HEK293 (cell line): ENCODE results near the gene KIAA0513.

Source experiments
- CTCF ChIA-PET: fragments of 350-600 bp; formaldehyde crosslinking; extraction: SDS; loops from one replicate; lab custom pipeline; 2021; ENCODE audit warnings: antibody characterized with exemption; lab: Yijun Ruan, JAX
- POLR2A ChIA-PET: fragments of 300-600 bp; formaldehyde crosslinking; extraction: SDS; loops from one replicate; lab custom pipeline; 2020; ENCODE audit warnings: antibody characterized with exemption, inconsistent platforms; lab: Yijun Ruan, JAX
- H3K27ac ChIP-seq: fragments of 200-500 bp; sonication (Bioruptor generic); 2 replicates; pipeline ENCODE4 v1.5.1; 2014; ENCODE audit warnings: low read depth, low read length, control low read depth, inconsistent platforms; ENCODE audit errors: extremely low read depth
- H3K36me3 ChIP-seq, 2 experiments: fragments of 200-500 bp in 1 of 2; sonication (Bioruptor generic) in 1 of 2; 1 replicate in 1 of 2; 2 replicates in 1 of 2; pipeline ENCODE4 v1.5.1; 2014 to 2017; ENCODE audit warnings: inconsistent platforms in 2 of 2, low read length in 2 of 2; ENCODE audit not compliant: control insufficient read depth in 2 of 2, insufficient read depth in 1 of 2
- H3K4me1 ChIP-seq: fragments of 200-500 bp; sonication (Bioruptor generic); 2 replicates; pipeline ENCODE4 v1.5.1; 2014; ENCODE audit warnings: mild to moderate bottlenecking, low read length, inconsistent platforms; ENCODE audit not compliant: control insufficient read depth, insufficient read depth
- H3K4me3 ChIP-seq: 2 replicates; pipeline ENCODE4 v1.5.1; 2011; ENCODE audit warnings: low read depth, mild to moderate bottlenecking, control low read depth, low read length, moderate library complexity
- H3K9me3 ChIP-seq: fragments of 200-500 bp; sonication (Bioruptor generic); 2 replicates; pipeline ENCODE4 v1.5.1; 2014; ENCODE audit warnings: low read depth, low read length, inconsistent platforms; ENCODE audit not compliant: control insufficient read depth, insufficient read depth
- CTCF ChIP-seq: fragments of 450-650 bp; formaldehyde crosslinking; IDR thresholded peaks from 2 replicates; pipeline ENCODE4 v1.5.1; 2016; ENCODE audit warnings: missing biosample characterization, missing genetic modification characterization
- ELK4 ChIP-seq: IDR thresholded peaks from 2 replicates; pipeline ENCODE4 v1.6.1; 2011; ENCODE audit warnings: mild to moderate bottlenecking, low read depth, low read length, borderline replicate concordance
- SCRT2 ChIP-seq: fragments of 450-650 bp; formaldehyde crosslinking; IDR thresholded peaks from 2 replicates; pipeline ENCODE4 v1.5.1; 2016; ENCODE audit warnings: missing biosample characterization, missing genetic modification characterization
- ZBTB17 ChIP-seq: fragments of 450-650 bp; formaldehyde crosslinking; IDR thresholded peaks from 2 replicates; pipeline ENCODE4 v1.5.1; 2016; ENCODE audit warnings: missing biosample characterization, missing genetic modification characterization
- ZBTB20 ChIP-seq: fragments of 450-650 bp; formaldehyde crosslinking; IDR thresholded peaks from 2 replicates; pipeline ENCODE4 v1.5.1; 2016; ENCODE audit warnings: missing biosample characterization, missing genetic modification characterization
- ZFHX2 ChIP-seq: fragments of 450-650 bp; formaldehyde crosslinking; conservative IDR thresholded peaks from 2 replicates; pipeline ENCODE4 v1.5.1; 2016; ENCODE audit warnings: missing biosample characterization, missing genetic modification characterization
- ZIC2 ChIP-seq: fragments of 450-650 bp; formaldehyde crosslinking; IDR thresholded peaks from 2 replicates; pipeline ENCODE4 v1.5.1; 2016; ENCODE audit warnings: missing biosample characterization, missing genetic modification characterization
- ZNF10 ChIP-seq: fragments of 450-650 bp; formaldehyde crosslinking; IDR thresholded peaks from 2 replicates; pipeline ENCODE4 v1.5.1; 2017; ENCODE audit warnings: missing biosample characterization, missing genetic modification characterization
- ZNF133 ChIP-seq: fragments of 450-650 bp; formaldehyde crosslinking; IDR thresholded peaks from 2 replicates; pipeline ENCODE4 v1.5.1; 2016; ENCODE audit warnings: missing biosample characterization, missing genetic modification characterization
- ZNF16 ChIP-seq: fragments of 450-650 bp; formaldehyde crosslinking; IDR thresholded peaks from 2 replicates; pipeline ENCODE4 v1.5.1; 2016; ENCODE audit warnings: low read depth, missing biosample characterization, missing genetic modification characterization
- ZNF324 ChIP-seq: fragments of 450-650 bp; formaldehyde crosslinking; IDR thresholded peaks from 2 replicates; pipeline ENCODE4 v1.5.1; 2016; ENCODE audit warnings: missing biosample characterization, missing genetic modification characterization
- ZNF426 ChIP-seq: fragments of 450-650 bp; formaldehyde crosslinking; IDR thresholded peaks from 2 replicates; pipeline ENCODE4 v1.5.1; 2017; ENCODE audit warnings: missing biosample characterization, missing genetic modification characterization, mild to moderate bottlenecking, inconsistent platforms, moderate library complexity
- ZNF433 ChIP-seq: fragments of 450-650 bp; formaldehyde crosslinking; IDR thresholded peaks from 2 replicates; pipeline ENCODE4 v1.5.1; 2016; ENCODE audit warnings: missing biosample characterization, missing genetic modification characterization, low read depth
- ZNF529 ChIP-seq: fragments of 450-650 bp; formaldehyde crosslinking; IDR thresholded peaks from 2 replicates; pipeline ENCODE4 v1.5.1; 2017; ENCODE audit warnings: missing genetic modification characterization, missing biosample characterization; ENCODE audit not compliant: insufficient replicate concordance
- ZNF555 ChIP-seq: fragments of 450-650 bp; formaldehyde crosslinking; conservative IDR thresholded peaks from 2 replicates; pipeline ENCODE4 v1.5.1; 2017; ENCODE audit warnings: missing biosample characterization, mild to moderate bottlenecking, missing genetic modification characterization, inconsistent platforms
- ZNF558 ChIP-seq: fragments of 450-650 bp; formaldehyde crosslinking; IDR thresholded peaks from 2 replicates; pipeline ENCODE4 v1.5.1; 2016; ENCODE audit warnings: missing biosample characterization, missing genetic modification characterization
- ZNF626 ChIP-seq: fragments of 450-650 bp; sonication (Bioruptor Pico); formaldehyde crosslinking; IDR thresholded peaks from 2 replicates; pipeline ENCODE4 v1.5.1; 2018; ENCODE audit warnings: missing biosample characterization, missing genetic modification characterization, inconsistent platforms
- ZNF654 ChIP-seq: fragments of 450-650 bp; formaldehyde crosslinking; IDR thresholded peaks from 2 replicates; pipeline ENCODE4 v1.5.1; 2016; ENCODE audit warnings: low read depth, missing biosample characterization, missing genetic modification characterization
- ZNF747 ChIP-seq: fragments of 450-650 bp; formaldehyde crosslinking; IDR thresholded peaks from 2 replicates; pipeline ENCODE4 v1.5.1; 2016; ENCODE audit warnings: missing biosample characterization, missing genetic modification characterization
- ZNF830 ChIP-seq: fragments of 450-650 bp; IDR thresholded peaks from 2 replicates; pipeline ENCODE4 v1.5.0; 2018; ENCODE audit warnings: missing biosample characterization, missing genetic modification characterization, low read depth, mild to moderate bottlenecking, moderate library complexity
- TF ChIP-seq, protein P1 (sequence below): fragments of 450-650 bp; formaldehyde crosslinking; IDR thresholded peaks from 2 replicates; pipeline ENCODE4 v1.5.1; 2016; ENCODE audit warnings: missing biosample characterization, missing genetic modification characterization
- TF ChIP-seq, protein P2 (sequence below): fragments of 450-650 bp; formaldehyde crosslinking; IDR thresholded peaks from 2 replicates; pipeline ENCODE4 v1.5.1; 2016; ENCODE audit warnings: missing biosample characterization, missing genetic modification characterization
- TF ChIP-seq, protein P3 (sequence below): fragments of 450-650 bp; formaldehyde crosslinking; IDR thresholded peaks from 2 replicates; pipeline ENCODE4 v1.5.1; 2016; ENCODE audit warnings: missing biosample characterization, missing genetic modification characterization
- TF ChIP-seq, protein P4 (sequence below): sonication (generic); formaldehyde crosslinking; IDR thresholded peaks from 2 replicates; pipeline ENCODE4 v1.8.1; 2022; ENCODE audit warnings: mild to moderate bottlenecking, moderate library complexity, missing genetic modification reagents

The KIAA0513 gene

GRCh38 chr16:84990782-84991181, 36.8 kb upstream of the KIAA0513 start (continued):
- TF ChIP-seq ZNF426 (tag by site-specific recombination) = no peak
- TF ChIP-seq, protein P1, sequence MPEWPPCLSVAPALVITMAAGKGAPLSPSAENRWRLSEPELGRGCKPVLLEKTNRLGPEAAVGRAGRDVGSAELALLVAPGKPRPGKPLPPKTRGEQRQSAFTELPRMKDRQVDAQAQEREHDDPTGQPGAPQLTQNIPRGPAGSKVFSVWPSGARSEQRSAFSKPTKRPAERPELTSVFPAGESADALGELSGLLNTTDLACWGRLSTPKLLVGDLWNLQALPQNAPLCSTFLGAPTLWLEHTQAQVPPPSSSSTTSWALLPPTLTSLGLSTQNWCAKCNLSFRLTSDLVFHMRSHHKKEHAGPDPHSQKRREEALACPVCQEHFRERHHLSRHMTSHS (tag by site-specific recombination) = no peak
- TF ChIP-seq SCRT2 (tag by site-specific recombination) = no peak
- no peak for TF ChIP-seq ZNF626 (tag by site-specific recombination)
- no peak for TF ChIP-seq ZNF830
- TF ChIP-seq, all 188 proteins: peak for 0

DNA sequence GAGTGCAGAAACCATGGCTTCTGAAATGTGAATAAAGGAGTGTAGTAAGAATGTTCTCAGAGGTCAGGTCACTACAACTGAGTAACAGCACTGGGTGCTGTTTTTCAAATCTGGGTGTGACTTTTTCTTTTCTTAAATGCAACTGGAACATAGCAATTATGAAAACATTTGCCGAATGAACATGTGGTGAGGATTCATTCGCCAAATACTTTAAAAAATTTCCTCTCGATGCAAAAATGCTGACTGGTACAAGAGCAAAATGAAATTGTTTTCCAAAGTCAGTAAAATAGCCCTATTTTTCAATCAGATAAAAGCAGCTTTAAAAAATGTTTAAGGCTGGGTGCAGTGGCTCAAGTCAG, 34.9 kb upstream of the KIAA0513 start:
- no peak overlapping the region for H3K27ac ChIP-seq
- peaks cover 5% of the 10 kb centered on the region; the same call in 1 of the 2 replicates for H3K4me1 ChIP-seq
- ChIA-PET POLR2A (no interaction called here), CTCF (interaction anchor here (0.7 kb wide), 1 partner anchor 20 kb away, joined by 3 read pairs; no protein-coding TSS in a partner anchor)
- TF ChIP-seq ZNF133 (tag by site-specific recombination) (no peak), ZNF529 (tag by site-specific recombination) (no peak), ZFHX2 (tag by site-specific recombination) (no peak), ZNF654 (no peak), ZNF10 (tag by site-specific recombination) (no peak), ZNF558 (no peak), ELK4 (no peak), ZBTB20 (tag by site-specific recombination) (no peak), ZIC2 (tag by site-specific recombination) (no peak), ZNF555 (no peak), ZNF433 (tag by site-specific recombination) (no peak), ZNF747 (tag by site-specific recombination) (no peak), ZNF16 (no peak), ZBTB17 (tag by site-specific recombination) (no peak), ZNF324 (no peak), CTCF (no peak)
- TF ChIP-seq, protein P2, sequence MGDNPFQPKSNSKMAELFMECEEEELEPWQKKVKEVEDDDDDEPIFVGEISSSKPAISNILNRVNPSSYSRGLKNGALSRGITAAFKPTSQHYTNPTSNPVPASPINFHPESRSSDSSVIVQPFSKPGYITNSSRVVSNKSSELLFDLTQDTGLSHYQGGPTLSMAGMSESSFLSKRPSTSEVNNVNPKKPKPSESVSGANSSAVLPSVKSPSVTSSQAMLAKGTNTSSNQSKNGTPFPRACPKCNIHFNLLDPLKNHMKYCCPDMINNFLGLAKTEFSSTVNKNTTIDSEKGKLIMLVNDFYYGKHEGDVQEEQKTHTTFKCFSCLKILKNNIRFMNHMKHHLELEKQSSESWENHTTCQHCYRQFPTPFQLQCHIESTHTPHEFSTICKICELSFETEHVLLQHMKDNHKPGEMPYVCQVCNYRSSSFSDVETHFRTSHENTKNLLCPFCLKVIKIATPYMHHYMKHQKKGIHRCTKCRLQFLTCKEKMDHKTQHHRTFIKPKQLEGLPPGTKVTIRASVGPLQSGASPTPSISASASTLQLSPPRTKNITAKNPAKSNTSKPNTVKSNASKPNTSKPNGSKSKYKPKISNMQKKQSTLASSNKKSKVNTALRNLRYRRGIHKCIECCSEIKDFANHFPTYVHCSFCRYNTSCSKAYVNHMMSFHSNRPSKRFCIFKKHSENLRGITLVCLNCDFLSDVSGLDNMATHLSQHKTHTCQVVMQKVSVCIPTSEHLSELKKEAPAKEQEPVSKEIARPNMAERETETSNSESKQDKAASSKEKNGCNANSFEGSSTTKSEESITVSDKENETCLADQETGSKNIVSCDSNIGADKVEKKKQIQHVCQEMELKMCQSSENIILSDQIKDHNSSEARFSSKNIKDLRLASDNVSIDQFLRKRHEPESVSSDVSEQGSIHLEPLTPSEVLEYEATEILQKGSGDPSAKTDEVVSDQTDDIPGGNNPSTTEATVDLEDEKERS (tag by site-specific recombination) = no peak
- TF ChIP-seq, protein P3, sequence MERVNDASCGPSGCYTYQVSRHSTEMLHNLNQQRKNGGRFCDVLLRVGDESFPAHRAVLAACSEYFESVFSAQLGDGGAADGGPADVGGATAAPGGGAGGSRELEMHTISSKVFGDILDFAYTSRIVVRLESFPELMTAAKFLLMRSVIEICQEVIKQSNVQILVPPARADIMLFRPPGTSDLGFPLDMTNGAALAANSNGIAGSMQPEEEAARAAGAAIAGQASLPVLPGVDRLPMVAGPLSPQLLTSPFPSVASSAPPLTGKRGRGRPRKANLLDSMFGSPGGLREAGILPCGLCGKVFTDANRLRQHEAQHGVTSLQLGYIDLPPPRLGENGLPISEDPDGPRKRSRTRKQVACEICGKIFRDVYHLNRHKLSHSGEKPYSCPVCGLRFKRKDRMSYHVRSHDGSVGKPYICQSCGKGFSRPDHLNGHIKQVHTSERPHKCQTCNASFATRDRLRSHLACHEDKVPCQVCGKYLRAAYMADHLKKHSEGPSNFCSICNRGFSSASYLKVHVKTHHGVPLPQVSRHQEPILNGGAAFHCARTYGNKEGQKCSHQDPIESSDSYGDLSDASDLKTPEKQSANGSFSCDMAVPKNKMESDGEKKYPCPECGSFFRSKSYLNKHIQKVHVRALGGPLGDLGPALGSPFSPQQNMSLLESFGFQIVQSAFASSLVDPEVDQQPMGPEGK (tag by site-specific recombination) = no peak
- TF ChIP-seq, protein P4, sequence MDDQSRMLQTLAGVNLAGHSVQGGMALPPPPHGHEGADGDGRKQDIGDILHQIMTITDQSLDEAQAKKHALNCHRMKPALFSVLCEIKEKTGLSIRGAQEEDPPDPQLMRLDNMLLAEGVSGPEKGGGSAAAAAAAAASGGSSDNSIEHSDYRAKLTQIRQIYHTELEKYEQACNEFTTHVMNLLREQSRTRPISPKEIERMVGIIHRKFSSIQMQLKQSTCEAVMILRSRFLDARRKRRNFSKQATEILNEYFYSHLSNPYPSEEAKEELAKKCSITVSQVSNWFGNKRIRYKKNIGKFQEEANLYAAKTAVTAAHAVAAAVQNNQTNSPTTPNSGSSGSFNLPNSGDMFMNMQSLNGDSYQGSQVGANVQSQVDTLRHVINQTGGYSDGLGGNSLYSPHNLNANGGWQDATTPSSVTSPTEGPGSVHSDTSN = no peak
- no peak overlapping the region for H3K4me3 ChIP-seq
- H3K36me3 ChIP-seq = peaks cover 12 to 62% of the 10 kb centered on the region in 2 experiments
- no peaks in the 10 kb centered on the region for H3K9me3 ChIP-seq
